WTC11 (cell line): ENCODE results near the gene LRMDA. TPM values are rescaled to one million over a fixed set of nuclear protein-coding genes. Genes with fewer than 3 reads are reported as not detected.

ENCODE experiments used
- ATAC-seq: fragments of 200-7000 bp; cut with Tn5 transposase; 2 replicates; pipeline ENCODE4 v1.10.0; 2021; ENCODE audit warnings: mild to moderate bottlenecking, moderate library complexity
- CTCF ChIA-PET: fragments of 300-600 bp; sonication (Branson Sonifier 250); formaldehyde crosslinking; loops from one replicate; lab custom pipeline; 2021; ENCODE audit warnings: antibody characterized with exemption; lab: Charles Lee
- POLR2A ChIA-PET: fragments of 350-600 bp; sonication (Branson Sonifier 250); formaldehyde crosslinking; loops from one replicate; lab custom pipeline; 2021; ENCODE audit warnings: antibody characterized with exemption; lab: Charles Lee
- DNase-seq: peaks from one replicate; pipeline ENCODE4 v3.0.0; 2021; ENCODE audit warnings: low spot score
- H3K27ac Mint-ChIP-seq: 2 replicates; pipeline ENCODE4 v1.8.0; 2021; ENCODE audit warnings: mixed read lengths
- H3K27me3 Mint-ChIP-seq: 2 replicates; pipeline ENCODE4 v1.8.0; 2021; ENCODE audit warnings: low read depth, mild to moderate bottlenecking, moderate library complexity, mixed read lengths
- H3K36me3 Mint-ChIP-seq: 2 replicates; pipeline ENCODE4 v1.8.0; 2021; ENCODE audit warnings: mixed read lengths
- H3K4me1 Mint-ChIP-seq: 2 replicates; pipeline ENCODE4 v1.8.0; 2022; ENCODE audit warnings: mixed read lengths
- H3K4me3 Mint-ChIP-seq: 2 replicates; pipeline ENCODE4 v1.8.0; 2021; ENCODE audit warnings: mild to moderate bottlenecking, moderate library complexity, mixed read lengths
- H3K9me3 Mint-ChIP-seq: 2 replicates; pipeline ENCODE4 v1.8.0; 2021; ENCODE audit warnings: mixed read lengths
- CBFB ChIP-seq: sonication (generic); formaldehyde crosslinking; IDR thresholded peaks from 2 replicates; pipeline ENCODE4 v1.8.1; 2022; ENCODE audit warnings: mild to moderate bottlenecking, low read depth, missing genetic modification reagents
- CTCF ChIP-seq: fragments of 200-600 bp; IDR thresholded peaks from 2 replicates; pipeline ENCODE4 v1.8.0; 2022; ENCODE audit warnings: antibody characterized with exemption
- ELF4 ChIP-seq: sonication (generic); formaldehyde crosslinking; IDR thresholded peaks from 2 replicates; pipeline ENCODE4 v1.8.1; 2022; ENCODE audit warnings: low read depth, mild to moderate bottlenecking, moderate library complexity, missing genetic modification reagents
- FOXJ3 ChIP-seq: sonication (generic); formaldehyde crosslinking; IDR thresholded peaks from 2 replicates; pipeline ENCODE4 v1.9.0; 2021; ENCODE audit warnings: missing genetic modification reagents, mild to moderate bottlenecking, borderline replicate concordance
- FOXP1 ChIP-seq: sonication (generic); formaldehyde crosslinking; IDR thresholded peaks from 2 replicates; pipeline ENCODE4 v1.8.0; 2022; ENCODE audit warnings: missing genetic modification reagents, mild to moderate bottlenecking, moderate library complexity, borderline replicate concordance
- HMGXB4 ChIP-seq: sonication (generic); formaldehyde crosslinking; IDR thresholded peaks from 2 replicates; pipeline ENCODE4 v1.8.1; 2023; ENCODE audit warnings: mild to moderate bottlenecking, moderate library complexity, missing genetic modification reagents
- JUN ChIP-seq: sonication (generic); formaldehyde crosslinking; IDR thresholded peaks from 2 replicates; pipeline ENCODE4 v1.8.0; 2023; ENCODE audit warnings: mild to moderate bottlenecking, missing genetic modification reagents
- MXD4 ChIP-seq: fragments of 250-450 bp; sonication (Bioruptor Pico); IDR thresholded peaks from 2 replicates; pipeline ENCODE4 v1.8.0; 2021; ENCODE audit warnings: mild to moderate bottlenecking, moderate library complexity, borderline replicate concordance
- NR1H2 ChIP-seq: sonication (generic); formaldehyde crosslinking; IDR thresholded peaks from 2 replicates; pipeline ENCODE4 v1.9.0; 2021; ENCODE audit warnings: mild to moderate bottlenecking, moderate library complexity, missing genetic modification reagents
- NR2C2 ChIP-seq: sonication (generic); formaldehyde crosslinking; IDR thresholded peaks from 2 replicates; pipeline ENCODE4 v1.8.0; 2022; ENCODE audit warnings: mild to moderate bottlenecking, missing genetic modification reagents
- PRDM15 ChIP-seq: sonication (generic); formaldehyde crosslinking; IDR thresholded peaks from 2 replicates; pipeline ENCODE4 v1.8.0; 2022; ENCODE audit warnings: missing genetic modification reagents
- PREB ChIP-seq: sonication (generic); formaldehyde crosslinking; IDR thresholded peaks from 2 replicates; pipeline ENCODE4 v1.8.1; 2022; ENCODE audit warnings: mild to moderate bottlenecking, missing genetic modification reagents, moderate library complexity, borderline replicate concordance
- SMAD3 ChIP-seq: sonication (generic); formaldehyde crosslinking; IDR thresholded peaks from 2 replicates; pipeline ENCODE4 v1.8.0; 2022; ENCODE audit warnings: missing genetic modification reagents, mild to moderate bottlenecking, borderline replicate concordance
- SOX15 ChIP-seq: fragments of 250-450 bp; sonication (Bioruptor Pico); IDR thresholded peaks from 2 replicates; pipeline ENCODE4 v1.9.0; 2021; ENCODE audit warnings: mild to moderate bottlenecking
- TEAD1 ChIP-seq: sonication (generic); formaldehyde crosslinking; IDR thresholded peaks from 2 replicates; pipeline ENCODE4 v1.8.0; 2022; ENCODE audit warnings: mild to moderate bottlenecking, missing genetic modification reagents
- USF2 ChIP-seq: sonication (generic); formaldehyde crosslinking; IDR thresholded peaks from 2 replicates; pipeline ENCODE4 v1.8.1; 2023; ENCODE audit warnings: mild to moderate bottlenecking, missing genetic modification reagents, moderate library complexity
- ZNF423 ChIP-seq: fragments of 250-450 bp; sonication (Bioruptor Pico); IDR thresholded peaks from 2 replicates; pipeline ENCODE4 v2.1.2; 2022; ENCODE audit warnings: mild to moderate bottlenecking, moderate library complexity
- ZSCAN18 ChIP-seq: fragments of 250-450 bp; sonication (Bioruptor Pico); IDR thresholded peaks from 2 replicates; pipeline ENCODE4 v2.1.2; 2022; ENCODE audit warnings: mild to moderate bottlenecking, moderate library complexity
- total RNA-seq: library from RNA; stranded (reverse); gene quantifications from 3 replicates; pipeline ENCODE4 v1.2.3, GENCODE V29; 2021

Gene LRMDA
- total RNA-seq, 1 experiment from 2014 or later, result 0.92 TPM

GRCh38 chr10:75859141-75859540, 427.7 kb downstream of the LRMDA start (continued):
- TF ChIP-seq ZSCAN18 (CRISPR knock-in tag), result no peak
- TF ChIP-seq PRDM15, result no peak
- TF ChIP-seq, all 79 proteins: peak for 0

- no peaks in the 10 kb centered on the region for H3K27me3 Mint-ChIP-seq
- ChIA-PET POLR2A (no interaction called here), CTCF (no interaction called here)
- H3K27ac Mint-ChIP-seq, result no peak overlapping the region
- H3K4me3 Mint-ChIP-seq, result no peak overlapping the region
- ATAC-seq, result no peak
- peaks cover 29% of the 10 kb centered on the region for H3K4me1 Mint-ChIP-seq
- TF ChIP-seq NR1H2 (CRISPR knock-in tag) (no peak), CTCF (no peak)
- TF ChIP-seq, all 79 proteins: peak for 0
- Mint-ChIP-seq H3K9me3 (no peaks in the 10 kb centered on the region; the same call in 1 of the 2 replicates), H3K36me3 (peaks cover 12% of the 10 kb centered on the region; the same call in 1 of the 2 replicates)
- DNase-seq, result no peak
These were observed 428.6 kb downstream of the LRMDA start for GRCh38 chr10:75860009-75860408.

- ATAC-seq, result no peak
- Mint-ChIP-seq H3K9me3 (no peaks in the 10 kb centered on the region), H3K27ac (no peak overlapping the region), H3K4me1 (peaks cover 32% of the 10 kb centered on the region), H3K36me3 (no peaks in the 10 kb centered on the region), H3K27me3 (no peaks in the 10 kb centered on the region), H3K4me3 (no peak overlapping the region)
- CTCF ChIA-PET, result no interaction called here
- POLR2A ChIA-PET, result no interaction called here
- DNase-seq, result no peak
- no peak for TF ChIP-seq TEAD1 (CRISPR knock-in tag)
- no peak for TF ChIP-seq SMAD3 (CRISPR knock-in tag)
- TF ChIP-seq NR2C2 (CRISPR knock-in tag), result no peak
- no peak for TF ChIP-seq FOXJ3 (CRISPR knock-in tag)
- no peak for TF ChIP-seq FOXP1 (CRISPR knock-in tag)
- TF ChIP-seq NR1H2 (CRISPR knock-in tag), result no peak
- no peak for TF ChIP-seq USF2
- TF ChIP-seq MXD4 (CRISPR knock-in tag), result no peak
- no peak for TF ChIP-seq JUN
- no peak for TF ChIP-seq ELF4 (CRISPR knock-in tag)
- TF ChIP-seq CBFB (CRISPR knock-in tag), result no peak
- TF ChIP-seq PREB (CRISPR knock-in tag), result no peak
- no peak for TF ChIP-seq SOX15 (CRISPR knock-in tag)
- no peak for TF ChIP-seq HMGXB4
- no peak for TF ChIP-seq ZNF423
These were observed 430.2 kb downstream of the LRMDA start for GRCh38 chr10:75861582-75861981.
